ENCODE results near the gene SGK1.

Gene SGK1

GRCh38 chr6:134341999-134342567 is 24.2 kb upstream of the SGK1 start (continued):
- TF ChIP-seq ZNF155 (tag by site-specific recombination; IDR thresholded peaks at IDR 0.05) (no peak), ZNF10 (tag by site-specific recombination; IDR thresholded peaks at IDR 0.05) (no peak), ZNF394 (tag by site-specific recombination; IDR thresholded peaks at IDR 0.05; ENCODE audit: borderline replicate concordance) (no peak), ZNF24 (tag by site-specific recombination; IDR thresholded peaks at IDR 0.05) (no peak), ZNF544 (tag by site-specific recombination; IDR thresholded peaks at IDR 0.05) (no peak)

GRCh38 chr6:134340179-134340975 is 22.5 kb upstream of the SGK1 start:
- ChIA-PET POLR2A (no interaction called here), CTCF (interaction anchor here (0.6 to 1.0 kb wide), 4 partner anchors 10 to 443 kb away, joined by 3 to 4 read pairs (median 3); no protein-coding TSS in a partner anchor)
- no peaks in the 10 kb centered on the region for H3K9me3 ChIP-seq (ENCODE audit: control insufficient read depth, insufficient read depth, low read depth, low read length)
- no peaks in the 10 kb centered on the region for H3K36me3 ChIP-seq (ENCODE audit: control insufficient read depth in 2 of 2, insufficient read depth in 1 of 2, low read length in 2 of 2)
- no peak for TF ChIP-seq ZNF155 (tag by site-specific recombination; IDR thresholded peaks at IDR 0.05)
- TF ChIP-seq ZNF776 (tag by site-specific recombination; IDR thresholded peaks at IDR 0.05; ENCODE audit: borderline replicate concordance) = no peak
- no peak for TF ChIP-seq HOXD13 (CRISPR knock-in tag; IDR thresholded peaks at IDR 0.05; ENCODE audit: borderline replicate concordance)
- TF ChIP-seq ZNF610 (tag by site-specific recombination; IDR thresholded peaks at IDR 0.05; ENCODE audit: borderline replicate concordance) = no peak
- TF ChIP-seq PRDM6 (tag by site-specific recombination; IDR thresholded peaks at IDR 0.05) = no peak
- no peak for TF ChIP-seq ZNF138 (tag by site-specific recombination; IDR thresholded peaks at IDR 0.05; ENCODE audit: borderline replicate concordance)
- TF ChIP-seq ZBTB20 (tag by site-specific recombination; IDR thresholded peaks at IDR 0.05) = no peak
- no peak for TF ChIP-seq PRDM4 (tag by site-specific recombination; IDR thresholded peaks at IDR 0.05)
- H3K4me3 ChIP-seq (ENCODE audit: low read depth, low read length) = no peak overlapping the region
- H3K27ac ChIP-seq (ENCODE audit: extremely low read depth, low read depth, low read length) = no peak overlapping the region
- H3K4me1 ChIP-seq (ENCODE audit: control insufficient read depth, insufficient read depth, low read length) = no peaks in the 10 kb centered on the region

- CTCF ChIA-PET = interaction anchor here (0.6 kb wide), 1 partner anchor 123 kb away, joined by 3 read pairs; no protein-coding TSS in a partner anchor
- Histone ChIP-seq H3K4me1 (ENCODE audit: control insufficient read depth, insufficient read depth, low read length) (no peaks in the 10 kb centered on the region), H3K36me3 (ENCODE audit: control insufficient read depth in 2 of 2, insufficient read depth in 1 of 2, low read length in 2 of 2) (no peaks in the 10 kb centered on the region), H3K9me3 (ENCODE audit: control insufficient read depth, insufficient read depth, low read depth, low read length) (no peaks in the 10 kb centered on the region), H3K27ac (ENCODE audit: extremely low read depth, low read depth, low read length) (no peak overlapping the region), H3K4me3 (ENCODE audit: low read depth, low read length) (no peak overlapping the region)
- TF ChIP-seq SALL2 (tag by site-specific recombination; IDR thresholded peaks at IDR 0.05; ENCODE audit: borderline replicate concordance) (no peak), ZBTB17 (tag by site-specific recombination; IDR thresholded peaks at IDR 0.05) (no peak)
- POLR2A ChIA-PET = interaction anchor here (0.7 kb wide), 1 partner anchor 583 kb away, joined by 3 read pairs; no protein-coding TSS in a partner anchor
Observed at GRCh38 chr6:134339216-134339615, 21.3 kb upstream of the SGK1 start.

- no peak overlapping the region for H3K4me3 ChIP-seq (ENCODE audit: low read depth, low read length)
- no peak overlapping the region for H3K27ac ChIP-seq (ENCODE audit: extremely low read depth, low read depth, low read length)
- POLR2A ChIA-PET = no interaction called here
- CTCF ChIA-PET = interaction anchor here (0.8 kb wide), 1 partner anchor 78 kb away, joined by 4 read pairs; no protein-coding TSS in a partner anchor
- TF ChIP-seq EGR2 (tag by site-specific recombination; IDR thresholded peaks at IDR 0.05; ENCODE audit: low read depth) (no peak), ZNF600 (tag by site-specific recombination; IDR thresholded peaks at IDR 0.05) (no peak), ZNF830 (tag by site-specific recombination; IDR thresholded peaks at IDR 0.05; ENCODE audit: low read depth) (no peak), ZNF138 (tag by site-specific recombination; IDR thresholded peaks at IDR 0.05; ENCODE audit: borderline replicate concordance) (no peak), ZNF280D (tag by site-specific recombination; IDR thresholded peaks at IDR 0.05) (no peak)
- H3K9me3 ChIP-seq (ENCODE audit: control insufficient read depth, insufficient read depth, low read depth, low read length) = no peaks in the 10 kb centered on the region
- no peaks in the 10 kb centered on the region for H3K36me3 ChIP-seq (ENCODE audit: control insufficient read depth in 2 of 2, insufficient read depth in 1 of 2, low read length in 2 of 2)
- H3K4me1 ChIP-seq (ENCODE audit: control insufficient read depth, insufficient read depth, low read length) = no peaks in the 10 kb centered on the region
Observed at GRCh38 chr6:134331256-134331655, 13.3 kb upstream of the SGK1 start.

All from HEK293 (cell line).